Pulmonary artery endothelial cell (primary cell): ENCODE data around the gene LRIF1. TPM values are rescaled to one million over a fixed set of nuclear protein-coding genes. Genes with fewer than 3 reads are reported as not detected.

Experiments used
- total RNA-seq: library from RNA; depleted of rRNA; stranded (reverse); fragments of >200 nt; gene quantifications from 2 replicates; pipeline ENCODE4 v1.2.3, GENCODE V29; 2014

The LRIF1 gene
- total RNA-seq, 1 donor from 2014 or later = 12.5 TPM

Other genes starting within 250 kb of the LRIF1 start
- not detected in 2 replicates for gene CD53, start 90.8 kb downstream of the LRIF1 start, total RNA-seq
- 25.5 and 66.1 TPM in 2 replicates for gene DRAM2, start 176.2 kb upstream of the LRIF1 start, total RNA-seq
- 30.5 and 53.0 TPM in 2 replicates for gene CEPT1, start 176.3 kb upstream of the LRIF1 start, total RNA-seq
- gene DENND2D, start 236.7 kb upstream of the LRIF1 start, total RNA-seq = 0.86 and 1.3 TPM in 2 replicates